Sigmoid colon (tissue), 7 donors: ENCODE results near the gene TPH1. TPM values are rescaled to one million over a fixed set of nuclear protein-coding genes. Genes with fewer than 3 reads are reported as not detected.

Source experiments
- DNase-seq: peaks from one replicate; pipeline ENCODE4 v3.0.0-alpha.2; 2019
- H3K27ac ChIP-seq, 4 donors: fragments of 200-600 bp; sonication (generic); one replicate each; pipeline ENCODE4 v1.5.1; 2016 to 2019; ENCODE audit warnings: mild to moderate bottlenecking in 1 of 4
- H3K27me3 ChIP-seq, 3 donors: fragments of 200-600 bp; sonication (generic); one replicate each; pipeline ENCODE4 v1.5.1; 2019; ENCODE audit warnings: mild to moderate bottlenecking in 1 of 3
- H3K36me3 ChIP-seq, 4 donors: fragments of 200-600 bp; sonication (generic); one replicate each; pipeline ENCODE4 v1.5.1; 2016 to 2019
- H3K4me1 ChIP-seq, 4 donors: fragments of 200-600 bp; sonication (generic); one replicate each; pipeline ENCODE4 v1.5.1; 2017 to 2019
- H3K4me3 ChIP-seq, 4 donors: fragments of 200-600 bp; sonication (generic); one replicate each; pipeline ENCODE4 v1.5.1; 2017 to 2019; ENCODE audit warnings: mild to moderate bottlenecking in 2 of 4, moderate library complexity in 1 of 4
- H3K9me3 ChIP-seq, 4 donors: fragments of 200-600 bp in 3 of 4; sonication (generic) in 3 of 4; one replicate each; pipeline versions ENCODE4 v1.5.1 to v1.6.1; 2013 to 2019
- EP300 ChIP-seq, 4 donors: sonication (generic); formaldehyde crosslinking; IDR thresholded peaks; one replicate each; pipeline ENCODE4 v1.6.1; 2017; ENCODE audit warnings: antibody characterized with exemption in 4 of 4
- POLR2A ChIP-seq, 2 donors: fragments of 450-650 bp; IDR thresholded peaks; one replicate each; pipeline ENCODE4 v1.6.1; 2016; ENCODE audit warnings: antibody characterized with exemption in 2 of 2, mild to moderate bottlenecking in 2 of 2, moderate library complexity in 2 of 2
- POLR2AphosphoS5 ChIP-seq, 4 donors: sonication (generic); formaldehyde crosslinking; IDR thresholded peaks; one replicate each; pipeline ENCODE4 v1.6.1; 2017; ENCODE audit warnings: antibody characterized with exemption in 4 of 4
- WGBS, 2 donors: extraction: QIAGEN DNeasy Blood & Tissue Kit; methylation state at CpG; one replicate each; pipeline ENCODE4 v1.1.7; 2013; 5-methylcytosine and 5-hydroxymethylcytosine counted together
- intact Hi-C: fragments of 100-400 bp; cut with DNase I; formaldehyde crosslinking; loops from one replicate; pipeline ENCODE4 v1.15.1; 2023
- polyA plus RNA-seq, 3 donors: library from polyadenylated mRNA; stranded (reverse); fragments of 200-250 nt; gene quantifications; one replicate each; pipeline ENCODE4 v1.2.3, GENCODE V29; 2013
- total RNA-seq, 4 donors: library from RNA; depleted of rRNA; stranded (reverse); fragments of >200 nt; gene quantifications; one replicate each; pipeline ENCODE4 v1.1.0, GENCODE V29; 2016
- TF ChIP-seq, protein P1 (sequence below), 4 experiments: fragments of 450-650 bp in 3 of 4; fragments of 200-600 bp in 1 of 4; IDR thresholded peaks; one replicate each; pipeline ENCODE4 v1.5.1; 2016 to 2019; ENCODE audit warnings: antibody characterized with exemption in 4 of 4, mild to moderate bottlenecking in 3 of 4, moderate library complexity in 2 of 4
- donor health status: healthy with polysubstance abuse.
- donor health status: Bipolar disorder and iron deficiency.
- donor health status: healthy.

TPH1 gene
- total and polyA plus RNA-seq, 7 donors: 0.28 to 4.6 (median 0.79) TPM

DNA sequence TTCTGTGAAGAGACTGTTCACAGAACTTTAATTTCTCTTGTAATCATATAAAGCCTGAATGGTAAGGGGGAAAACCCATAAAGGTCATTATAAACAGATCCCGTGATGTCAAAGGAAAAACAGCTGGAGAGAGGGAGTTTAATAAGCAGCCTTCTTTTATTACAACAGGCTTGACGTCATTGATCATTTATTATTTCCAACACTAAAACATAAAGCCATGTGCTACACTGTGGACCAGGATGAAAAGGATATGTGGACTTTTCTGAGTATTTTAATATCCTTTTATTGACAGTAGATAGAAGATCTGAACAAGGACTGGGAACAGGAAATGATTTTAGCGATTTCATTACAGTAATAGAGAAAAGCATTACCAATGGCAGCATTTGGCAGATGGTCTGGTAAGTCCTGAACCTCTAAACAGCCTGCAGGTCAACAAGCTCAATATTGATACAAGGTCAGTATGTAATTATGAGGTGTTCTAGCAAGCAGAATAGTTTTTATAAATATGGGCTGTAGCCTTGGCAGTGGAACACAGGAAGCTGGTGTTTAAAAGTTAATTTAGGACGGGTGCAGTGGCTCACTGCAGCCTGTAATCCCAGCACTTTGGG is 25.1 kb upstream of the TPH1 start:
- H3K36me3 ChIP-seq: peaks cover 0 to 4% (median 0%) of the 10 kb centered on the region in 4 donors
- intact Hi-C loops: no loop called here
- no peak overlapping the region for H3K4me3 ChIP-seq
- H3K9me3 ChIP-seq: no peaks in the 10 kb centered on the region
- 60 to 76% methylated on average over 4 of the region's 4 CpGs for WGBS, 2 donors
- no peaks in the 10 kb centered on the region for H3K27me3 ChIP-seq
- DNase-seq: no peak
- H3K27ac ChIP-seq: no peak overlapping the region
- no peak for TF ChIP-seq EP300 (IDR thresholded peaks at IDR 0.05)
- no peak for TF ChIP-seq POLR2AphosphoS5 (IDR thresholded peaks at IDR 0.05)
- TF ChIP-seq POLR2A (IDR thresholded peaks at IDR 0.05): no peak
- TF ChIP-seq, protein P1, sequence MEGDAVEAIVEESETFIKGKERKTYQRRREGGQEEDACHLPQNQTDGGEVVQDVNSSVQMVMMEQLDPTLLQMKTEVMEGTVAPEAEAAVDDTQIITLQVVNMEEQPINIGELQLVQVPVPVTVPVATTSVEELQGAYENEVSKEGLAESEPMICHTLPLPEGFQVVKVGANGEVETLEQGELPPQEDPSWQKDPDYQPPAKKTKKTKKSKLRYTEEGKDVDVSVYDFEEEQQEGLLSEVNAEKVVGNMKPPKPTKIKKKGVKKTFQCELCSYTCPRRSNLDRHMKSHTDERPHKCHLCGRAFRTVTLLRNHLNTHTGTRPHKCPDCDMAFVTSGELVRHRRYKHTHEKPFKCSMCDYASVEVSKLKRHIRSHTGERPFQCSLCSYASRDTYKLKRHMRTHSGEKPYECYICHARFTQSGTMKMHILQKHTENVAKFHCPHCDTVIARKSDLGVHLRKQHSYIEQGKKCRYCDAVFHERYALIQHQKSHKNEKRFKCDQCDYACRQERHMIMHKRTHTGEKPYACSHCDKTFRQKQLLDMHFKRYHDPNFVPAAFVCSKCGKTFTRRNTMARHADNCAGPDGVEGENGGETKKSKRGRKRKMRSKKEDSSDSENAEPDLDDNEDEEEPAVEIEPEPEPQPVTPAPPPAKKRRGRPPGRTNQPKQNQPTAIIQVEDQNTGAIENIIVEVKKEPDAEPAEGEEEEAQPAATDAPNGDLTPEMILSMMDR (IDR thresholded peaks at IDR 0.05): no peak
- H3K4me1 ChIP-seq: no peaks in the 10 kb centered on the region

DNA sequence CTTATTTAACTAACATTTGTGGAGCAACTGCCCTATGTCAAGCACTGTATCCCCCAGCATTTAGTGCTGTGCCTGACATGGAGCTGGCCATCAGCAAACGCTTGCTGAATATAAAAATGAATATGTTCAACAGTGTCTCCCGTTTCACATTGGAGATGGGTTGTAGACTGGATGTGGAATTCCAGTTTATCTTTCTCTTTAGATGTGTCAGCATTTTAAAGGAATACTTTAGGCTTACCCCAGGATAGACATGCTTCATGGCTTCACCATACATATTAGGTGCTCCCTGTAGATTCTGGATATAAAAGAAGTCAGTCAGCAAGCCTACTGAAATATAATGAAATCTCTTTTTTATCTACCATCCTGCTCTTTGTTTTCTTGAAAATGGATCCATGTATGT is 21.3 kb upstream of the TPH1 start:
- no peaks in the 10 kb centered on the region for H3K27me3 ChIP-seq
- H3K4me3 ChIP-seq: no peak overlapping the region
- intact Hi-C loops: no loop called here
- H3K9me3 ChIP-seq: no peaks in the 10 kb centered on the region
- TF ChIP-seq, protein P1 (IDR thresholded peaks at IDR 0.05): no peak
- TF ChIP-seq POLR2A (IDR thresholded peaks at IDR 0.05): no peak
- no peak overlapping the region for H3K27ac ChIP-seq
- no peaks in the 10 kb centered on the region for H3K4me1 ChIP-seq
- no peak for DNase-seq
- no peaks in the 10 kb centered on the region for H3K36me3 ChIP-seq
- 94 to 95% methylated on average over 2 of the region's 2 CpGs for WGBS, 2 donors

DNA sequence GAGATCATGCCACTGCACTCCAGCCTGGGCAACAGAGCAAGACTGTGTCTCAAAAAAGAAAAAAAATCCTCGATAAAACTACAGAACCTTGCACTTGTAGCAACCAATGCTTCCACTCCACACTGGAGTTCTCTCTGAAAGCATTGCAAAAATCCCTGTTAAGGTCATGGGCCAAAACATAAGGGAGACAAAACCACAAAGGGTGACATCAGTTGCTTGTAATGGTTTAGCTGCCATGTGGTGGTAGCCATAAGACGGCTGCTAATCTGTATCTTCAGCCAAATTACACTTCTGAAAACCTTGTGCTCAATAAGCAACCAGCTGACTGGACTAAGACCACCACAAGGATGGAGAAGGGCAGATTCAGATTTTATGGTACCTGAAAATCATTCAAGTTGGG is 20.6 kb upstream of the TPH1 start:
- DNase-seq: no peak
- intact Hi-C loops: no loop called here
- no peaks in the 10 kb centered on the region for H3K36me3 ChIP-seq
- TF ChIP-seq POLR2AphosphoS5 (IDR thresholded peaks at IDR 0.05): no peak
- no peak for TF ChIP-seq EP300 (IDR thresholded peaks at IDR 0.05)
- no peak for TF ChIP-seq POLR2A (IDR thresholded peaks at IDR 0.05)
- TF ChIP-seq, protein P1 (IDR thresholded peaks at IDR 0.05): no peak
- no peaks in the 10 kb centered on the region for H3K4me1 ChIP-seq
- H3K27me3 ChIP-seq: no peaks in the 10 kb centered on the region
- H3K4me3 ChIP-seq: no peak overlapping the region
- no peaks in the 10 kb centered on the region for H3K9me3 ChIP-seq
- no peak overlapping the region for H3K27ac ChIP-seq
- 93 to 97% methylated on average over 2 of the region's 2 CpGs for WGBS, 2 donors

DNA sequence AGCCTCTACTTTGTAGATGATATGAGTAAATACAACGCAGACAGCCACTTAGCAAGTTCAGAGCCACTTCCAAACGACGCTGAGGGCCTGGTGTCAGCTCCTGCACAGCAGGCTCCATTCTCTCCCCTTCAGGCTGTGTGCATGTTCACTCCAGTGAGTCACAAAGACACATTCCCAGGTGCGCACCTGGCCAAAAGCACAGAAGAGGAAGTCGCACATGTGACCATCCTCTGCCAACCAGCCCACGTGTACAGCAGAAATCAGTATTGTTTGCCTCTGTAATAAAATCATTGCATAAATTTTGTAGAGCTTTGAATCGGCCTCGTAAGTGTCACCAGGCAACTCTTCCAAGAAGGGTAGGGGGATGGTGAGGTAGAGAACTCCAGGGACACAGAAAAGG is 19.5 kb upstream of the TPH1 start:
- 24 to 62% methylated on average over 8 of the region's 8 CpGs for WGBS, 2 donors
- H3K27ac ChIP-seq: no peak overlapping the region
- TF ChIP-seq EP300 (IDR thresholded peaks at IDR 0.05) (no peak), POLR2AphosphoS5 (IDR thresholded peaks at IDR 0.05) (no peak), POLR2A (IDR thresholded peaks at IDR 0.05) (no peak)
- TF ChIP-seq, protein P1 (IDR thresholded peaks at IDR 0.05): no peak

DNA sequence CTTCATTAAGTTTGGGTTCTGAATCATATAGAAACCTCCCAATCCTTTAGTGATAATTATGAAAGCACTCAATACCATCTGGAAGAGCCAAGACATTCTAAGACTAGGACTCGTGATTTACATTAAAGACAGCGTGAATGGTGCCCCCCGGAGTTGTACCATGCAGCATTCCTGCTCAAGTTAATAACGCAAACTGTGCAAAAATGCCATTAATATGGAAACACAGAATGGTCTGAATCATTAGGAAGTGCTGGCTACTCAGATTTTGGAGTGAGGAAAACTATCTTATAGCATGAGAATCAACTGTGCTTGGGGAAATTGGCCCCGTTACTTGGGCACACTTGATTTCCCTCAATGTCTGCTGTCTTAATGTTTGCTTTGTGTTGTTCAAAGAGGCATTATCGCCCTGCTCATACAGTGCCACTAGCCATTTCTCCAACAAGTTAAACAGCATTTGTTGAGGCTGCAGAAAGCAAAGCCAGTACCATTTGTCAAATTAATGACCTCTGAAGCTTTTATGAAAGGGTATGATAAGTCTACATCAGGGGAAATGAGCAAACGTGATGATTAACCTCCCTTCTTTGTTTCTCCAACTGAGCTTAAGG is 18.5 kb upstream of the TPH1 start:
- 91 to 93% methylated on average over 7 of the region's 7 CpGs for WGBS, 2 donors
- TF ChIP-seq POLR2A (IDR thresholded peaks at IDR 0.05): no peak
- TF ChIP-seq POLR2AphosphoS5 (IDR thresholded peaks at IDR 0.05): no peak
- TF ChIP-seq, protein P1 (IDR thresholded peaks at IDR 0.05): no peak
- no peak for TF ChIP-seq EP300 (IDR thresholded peaks at IDR 0.05)
- H3K4me1 ChIP-seq: no peaks in the 10 kb centered on the region
- H3K27ac ChIP-seq: no peak overlapping the region
- no peaks in the 10 kb centered on the region for H3K36me3 ChIP-seq
- intact Hi-C loops: no loop called here
- H3K27me3 ChIP-seq: no peaks in the 10 kb centered on the region
- H3K4me3 ChIP-seq: no peak overlapping the region
- no peak for DNase-seq
- no peaks in the 10 kb centered on the region for H3K9me3 ChIP-seq

More for the DNA sequence above, 19.5 kb upstream of the TPH1 start:
- H3K4me1 ChIP-seq: no peaks in the 10 kb centered on the region
- DNase-seq: no peak
- H3K9me3 ChIP-seq: no peaks in the 10 kb centered on the region
- no peaks in the 10 kb centered on the region for H3K36me3 ChIP-seq
- H3K27me3 ChIP-seq: no peaks in the 10 kb centered on the region
- intact Hi-C loops: no loop called here
- H3K4me3 ChIP-seq: no peak overlapping the region
